GM20000 (cell line): Measurements from ENCODE around the gene ZBTB3.
A peak's percentile ranks its signal among the peaks of the same experiment; 100 is the strongest.

Source experiments
- DNase-seq: peaks from one replicate; pipeline ENCODE4 v3.0.0; 2012; ENCODE audit warnings: low spot score
- TF ChIP-seq, protein P1 (sequence below): IDR thresholded peaks from 2 replicates; pipeline ENCODE4 v1.5.1; 2012; ENCODE audit warnings: mild to moderate bottlenecking, control low read depth; ENCODE audit errors: extremely low read depth, missing control alignments

The ZBTB3 gene

DNA sequence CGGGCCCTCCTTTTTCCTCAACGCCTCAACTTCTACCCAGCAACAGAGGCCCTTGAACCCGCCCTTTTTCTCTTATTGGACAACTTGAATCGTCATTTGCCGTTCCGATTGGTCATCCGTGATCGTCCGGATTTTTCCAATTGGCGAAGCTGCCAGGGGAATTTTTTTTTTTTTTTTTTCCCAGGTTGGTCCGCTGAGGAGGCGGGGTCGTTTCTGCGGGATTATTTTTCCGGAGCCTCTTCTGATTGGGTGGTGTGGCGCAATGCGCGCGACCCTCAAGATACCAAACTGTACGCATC, 26.1 kb downstream of the ZBTB3 start:
- TF ChIP-seq, protein P1, sequence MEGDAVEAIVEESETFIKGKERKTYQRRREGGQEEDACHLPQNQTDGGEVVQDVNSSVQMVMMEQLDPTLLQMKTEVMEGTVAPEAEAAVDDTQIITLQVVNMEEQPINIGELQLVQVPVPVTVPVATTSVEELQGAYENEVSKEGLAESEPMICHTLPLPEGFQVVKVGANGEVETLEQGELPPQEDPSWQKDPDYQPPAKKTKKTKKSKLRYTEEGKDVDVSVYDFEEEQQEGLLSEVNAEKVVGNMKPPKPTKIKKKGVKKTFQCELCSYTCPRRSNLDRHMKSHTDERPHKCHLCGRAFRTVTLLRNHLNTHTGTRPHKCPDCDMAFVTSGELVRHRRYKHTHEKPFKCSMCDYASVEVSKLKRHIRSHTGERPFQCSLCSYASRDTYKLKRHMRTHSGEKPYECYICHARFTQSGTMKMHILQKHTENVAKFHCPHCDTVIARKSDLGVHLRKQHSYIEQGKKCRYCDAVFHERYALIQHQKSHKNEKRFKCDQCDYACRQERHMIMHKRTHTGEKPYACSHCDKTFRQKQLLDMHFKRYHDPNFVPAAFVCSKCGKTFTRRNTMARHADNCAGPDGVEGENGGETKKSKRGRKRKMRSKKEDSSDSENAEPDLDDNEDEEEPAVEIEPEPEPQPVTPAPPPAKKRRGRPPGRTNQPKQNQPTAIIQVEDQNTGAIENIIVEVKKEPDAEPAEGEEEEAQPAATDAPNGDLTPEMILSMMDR = no peak
- peak; percentile 87 for DNase-seq

DNA sequence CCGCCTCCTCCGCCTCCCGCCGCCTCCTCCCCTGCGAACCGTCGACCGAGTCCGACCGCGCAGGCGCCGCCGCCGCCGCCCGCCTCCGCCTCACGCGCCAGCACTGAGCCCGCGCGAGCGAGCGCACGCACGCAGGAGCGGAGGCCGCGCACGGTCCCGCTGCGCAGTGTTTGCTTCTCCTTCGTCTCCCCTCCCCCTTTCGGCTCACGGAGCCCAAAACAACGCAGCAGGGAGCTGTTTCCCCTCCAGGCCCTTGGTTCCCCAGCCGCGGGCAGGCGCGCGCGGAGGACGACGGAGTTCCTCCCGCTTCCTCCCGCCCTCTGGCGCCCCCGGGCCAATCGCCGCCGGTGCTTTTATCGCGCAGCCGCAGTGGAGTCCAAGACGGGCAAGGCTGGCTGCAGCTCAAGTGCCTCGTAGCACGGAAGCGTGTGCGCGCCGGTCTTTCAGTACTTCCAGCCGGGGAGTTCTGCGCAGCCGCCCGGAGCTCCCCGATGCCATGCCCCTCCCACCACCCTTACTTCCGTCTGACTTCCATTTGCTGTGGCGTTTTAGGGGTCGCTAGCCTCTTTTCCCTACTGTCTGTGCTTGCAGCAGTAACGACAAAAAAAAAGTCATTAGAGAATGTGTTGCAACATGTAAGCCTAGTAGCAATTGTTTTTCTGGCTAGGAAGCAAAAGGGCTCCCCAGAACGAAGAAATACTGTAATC, 26.6 kb downstream of the ZBTB3 start, which contains the start of gene HNRNPUL2:
Gene HNRNPUL2, minus strand, starts transcription at position 293 of the 707 bp plus-strand sequence. CDS start 301 bp downstream, outside the sequence.
- peak; percentile 98 for DNase-seq
- TF ChIP-seq, protein P1 = no peak

DNA sequence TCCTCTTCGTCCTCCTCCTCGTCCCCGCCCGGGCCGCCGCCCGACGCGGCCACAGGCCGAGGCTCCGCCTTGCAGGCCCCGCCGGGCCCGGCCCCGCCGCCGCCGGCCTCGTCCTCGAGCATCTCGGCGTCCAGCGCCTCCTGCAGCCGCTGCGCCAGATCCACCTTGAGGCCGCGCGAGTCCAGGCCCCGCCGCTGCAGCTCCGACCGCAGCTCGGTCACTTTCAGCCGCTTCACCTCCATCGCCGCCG, 27.1 kb downstream of the ZBTB3 start:
- TF ChIP-seq, protein P1 = no peak
- DNase-seq = no peak

DNA sequence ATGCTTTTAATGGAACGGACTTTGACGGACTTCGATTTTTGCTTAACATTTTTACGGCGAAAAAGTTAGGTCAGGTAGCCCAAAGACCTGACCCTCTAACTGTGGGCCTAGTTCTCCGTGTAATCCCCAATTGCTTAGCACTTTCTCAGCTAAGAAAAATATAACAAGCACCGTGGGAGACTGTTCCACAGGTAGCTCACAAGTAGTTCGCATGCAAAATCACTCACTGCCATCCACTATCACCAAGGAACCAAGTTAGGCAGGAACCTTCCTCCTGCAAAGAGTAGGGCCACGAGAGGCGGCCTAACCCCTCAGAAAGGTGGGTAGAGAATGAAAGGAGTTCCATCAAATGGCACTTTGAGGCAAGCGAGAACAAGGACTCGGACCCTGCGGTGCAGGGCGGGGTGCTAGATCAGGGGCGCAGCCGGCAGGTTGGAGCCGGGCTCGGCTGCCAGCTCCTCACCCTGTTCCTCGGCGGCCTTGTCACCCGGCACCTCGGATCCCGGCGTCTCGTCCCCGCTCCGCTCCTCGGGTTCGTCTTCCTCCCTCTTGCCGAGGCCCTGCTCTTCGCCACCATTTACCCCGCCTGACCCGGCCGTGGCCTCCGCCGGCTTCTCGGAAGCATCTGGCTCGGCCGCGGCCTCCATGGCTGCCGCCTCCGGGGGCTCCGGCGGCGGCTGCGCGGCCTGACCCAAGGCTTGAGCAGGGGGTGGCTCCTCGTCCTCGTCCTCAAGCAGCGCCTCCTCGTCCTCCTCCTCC, 27.6 kb downstream of the ZBTB3 start:
- TF ChIP-seq, protein P1 = no peak

DNA sequence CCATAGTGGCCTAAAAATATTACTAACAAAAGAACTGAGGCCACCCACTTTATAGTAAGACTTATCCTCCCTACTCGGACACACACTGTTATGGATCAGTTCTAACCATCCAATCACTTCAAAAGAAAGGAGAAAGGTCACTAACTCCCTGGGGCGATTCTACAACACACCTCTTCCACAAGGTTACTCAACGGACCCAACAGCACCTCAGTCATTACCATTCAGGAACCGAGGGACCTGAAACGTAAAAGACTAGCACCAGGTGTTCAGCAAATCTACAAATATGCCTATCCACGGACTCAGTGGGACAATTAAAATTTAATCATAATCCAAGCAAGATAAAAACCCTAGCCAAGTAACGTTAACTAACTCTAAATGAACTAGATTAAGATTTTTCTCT, 28.3 kb downstream of the ZBTB3 start:
- no peak for DNase-seq
- TF ChIP-seq, protein P1 = no peak

More for the DNA sequence above, 27.6 kb downstream of the ZBTB3 start:
- no peak for DNase-seq

DNA sequence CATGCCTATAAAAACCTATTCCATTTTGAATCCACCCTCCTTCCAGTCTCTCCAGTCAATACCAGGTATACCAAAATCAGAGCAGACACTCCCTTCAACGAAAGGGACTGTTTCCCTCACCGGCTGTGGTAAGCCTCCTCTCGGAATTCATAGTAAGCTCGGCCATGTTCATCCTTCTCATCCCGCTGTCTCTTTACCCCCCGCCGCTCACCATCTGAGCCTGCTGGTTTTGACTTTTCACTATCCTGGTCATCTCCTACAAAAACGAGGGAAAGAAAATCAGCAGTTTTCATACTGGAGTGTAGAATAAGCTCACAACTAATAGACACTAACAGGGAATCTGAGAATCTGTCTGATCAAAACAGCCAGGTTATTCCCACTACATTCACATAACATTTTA, 29.8 kb downstream of the ZBTB3 start:
- DNase-seq = no peak
- TF ChIP-seq, protein P1 = no peak

DNA sequence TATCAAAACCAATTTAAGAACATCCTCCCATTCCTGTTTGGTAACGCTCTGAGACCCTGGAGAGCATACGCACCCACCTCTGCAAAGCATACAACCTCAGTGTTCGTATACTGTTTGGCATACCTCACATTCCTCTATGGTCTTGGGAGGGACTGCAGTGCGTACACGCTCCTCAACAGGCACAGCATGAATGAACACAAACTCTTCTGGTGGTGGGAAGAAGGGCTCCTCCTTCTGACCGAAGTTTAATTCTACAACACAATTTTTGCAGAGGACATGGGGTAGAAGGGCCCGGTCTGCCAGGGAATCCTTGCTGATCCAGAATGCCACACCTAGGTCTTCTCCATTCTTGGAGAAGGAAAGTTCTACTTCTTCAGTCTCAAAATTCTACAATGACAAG, 32.0 kb downstream of the ZBTB3 start:
- DNase-seq = no peak
- TF ChIP-seq, protein P1 = no peak
